ENCODE results near the gene USP12. TPM values are rescaled to one million over a fixed set of nuclear protein-coding genes. Genes with fewer than 3 reads are reported as not detected.

USP12 gene
- total RNA-seq, 1 donor from 2014 or later = 30.5 TPM

DNA sequence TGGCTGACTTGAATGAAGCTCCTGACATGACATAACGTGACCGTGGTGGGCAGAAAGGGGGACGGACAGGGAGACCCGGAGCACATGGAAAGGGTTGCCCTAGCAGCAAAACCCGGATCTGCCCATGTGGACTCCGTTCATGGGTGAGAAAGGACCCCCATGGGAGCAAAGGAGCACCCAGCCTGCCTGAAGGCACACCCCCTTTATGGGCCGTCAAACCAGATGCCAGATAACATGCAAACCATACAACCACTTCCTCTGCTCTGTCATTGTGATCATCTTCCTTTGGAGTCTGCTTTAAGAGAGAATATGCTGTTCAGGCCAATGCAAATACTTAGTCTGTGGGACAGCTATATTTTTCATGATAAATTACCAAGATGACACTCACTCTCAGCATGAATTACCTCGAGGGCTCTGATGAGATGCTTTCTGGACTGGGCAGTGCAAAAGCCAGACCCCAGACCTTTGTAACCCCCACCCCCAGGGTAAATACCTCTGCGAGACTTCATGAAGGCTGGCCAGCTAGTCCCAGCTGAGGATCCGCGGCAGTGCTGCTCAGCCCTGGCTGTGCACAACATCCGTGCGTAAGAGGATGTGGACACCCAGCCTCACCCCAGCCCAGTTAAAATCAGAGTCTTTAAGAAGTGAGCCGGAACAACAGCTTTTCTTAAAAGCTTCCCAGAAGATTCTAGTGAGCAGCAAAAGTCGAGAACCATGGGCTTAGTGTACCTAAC lies 126.6 kb downstream of the USP12 start:
- Histone ChIP-seq H3K36me3 (ENCODE audit: insufficient read depth, low read length) (no peaks in the 10 kb centered on the region), H3K9ac (ENCODE audit: low read length) (no peak overlapping the region), H3K27ac (ENCODE audit: low read depth, low read length) (no peak overlapping the region), H3K4me2 (ENCODE audit: low read length) (no peak overlapping the region), H3K27me3 (ENCODE audit: insufficient read depth, low read length) (no peaks in the 10 kb centered on the region), H4K20me1 (ENCODE audit: insufficient read depth, low read length) (no peaks in the 10 kb centered on the region), H2AFZ (ENCODE audit: low read depth, low read length) (no peak overlapping the region), H3K9me3 (ENCODE audit: insufficient read depth, low read depth, low read length) (no peaks in the 10 kb centered on the region), H3K4me3 (ENCODE audit: insufficient read depth, low read depth, low read length) (no peak overlapping the region), H3K79me2 (ENCODE audit: insufficient read depth, low read length) (no peaks in the 10 kb centered on the region), H3K4me1 (ENCODE audit: insufficient read depth, low read length) (peaks cover 12% of the 10 kb centered on the region)
- Mint-ChIP-seq H3K9me3 (ENCODE audit: unreplicated experiment) (no peaks in the 10 kb centered on the region), H3K36me3 (ENCODE audit: low read depth, unreplicated experiment) (peaks cover 4% of the 10 kb centered on the region), H3K4me3 (ENCODE audit: unreplicated experiment) (peak overlapping the region; percentile 47), H3K27ac (ENCODE audit: unreplicated experiment) (no peak overlapping the region), H3K4me1 (ENCODE audit: low read depth, unreplicated experiment) (peaks cover 13% of the 10 kb centered on the region), H3K27me3 (ENCODE audit: low read depth, unreplicated experiment) (no peaks in the 10 kb centered on the region)
- no peak for FAIRE-seq
- DNase-seq (ENCODE audit: low read depth) = no peak
- TF ChIP-seq, protein P1, sequence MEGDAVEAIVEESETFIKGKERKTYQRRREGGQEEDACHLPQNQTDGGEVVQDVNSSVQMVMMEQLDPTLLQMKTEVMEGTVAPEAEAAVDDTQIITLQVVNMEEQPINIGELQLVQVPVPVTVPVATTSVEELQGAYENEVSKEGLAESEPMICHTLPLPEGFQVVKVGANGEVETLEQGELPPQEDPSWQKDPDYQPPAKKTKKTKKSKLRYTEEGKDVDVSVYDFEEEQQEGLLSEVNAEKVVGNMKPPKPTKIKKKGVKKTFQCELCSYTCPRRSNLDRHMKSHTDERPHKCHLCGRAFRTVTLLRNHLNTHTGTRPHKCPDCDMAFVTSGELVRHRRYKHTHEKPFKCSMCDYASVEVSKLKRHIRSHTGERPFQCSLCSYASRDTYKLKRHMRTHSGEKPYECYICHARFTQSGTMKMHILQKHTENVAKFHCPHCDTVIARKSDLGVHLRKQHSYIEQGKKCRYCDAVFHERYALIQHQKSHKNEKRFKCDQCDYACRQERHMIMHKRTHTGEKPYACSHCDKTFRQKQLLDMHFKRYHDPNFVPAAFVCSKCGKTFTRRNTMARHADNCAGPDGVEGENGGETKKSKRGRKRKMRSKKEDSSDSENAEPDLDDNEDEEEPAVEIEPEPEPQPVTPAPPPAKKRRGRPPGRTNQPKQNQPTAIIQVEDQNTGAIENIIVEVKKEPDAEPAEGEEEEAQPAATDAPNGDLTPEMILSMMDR (IDR thresholded peaks at IDR 0.05; ENCODE audit: insufficient read depth, low read depth, low read length) = no peak
- TF ChIP-seq EZH2 (IDR thresholded peaks at IDR 0.05; ENCODE audit: insufficient read depth, low read length) = no peak

DNA sequence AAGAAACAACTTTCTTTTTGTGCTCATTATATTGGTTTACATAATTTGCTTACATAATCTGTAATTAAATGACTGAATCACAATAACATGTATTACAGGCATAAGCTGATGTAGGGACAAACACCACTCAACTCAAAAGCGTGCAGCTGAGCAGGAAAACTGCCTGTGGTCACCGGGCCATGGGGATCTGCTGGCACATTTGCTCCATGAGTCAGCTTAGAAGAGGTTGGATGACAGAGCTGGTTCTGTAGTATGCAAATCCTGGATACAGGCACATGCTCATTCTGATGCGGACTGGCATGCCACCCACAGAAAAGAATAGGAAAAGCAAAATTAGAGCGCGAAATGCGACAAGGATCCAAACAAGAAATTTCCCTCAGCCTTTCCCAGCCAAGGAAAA lies 128.6 kb downstream of the USP12 start:
- peak overlapping the region; percentile 5 for H3K4me3 Mint-ChIP-seq (ENCODE audit: unreplicated experiment)
- Histone ChIP-seq H3K79me2 (ENCODE audit: insufficient read depth, low read length) (no peaks in the 10 kb centered on the region), H3K9me3 (ENCODE audit: insufficient read depth, low read depth, low read length) (no peaks in the 10 kb centered on the region), H3K4me3 (ENCODE audit: insufficient read depth, low read depth, low read length) (no peak overlapping the region), H3K9ac (ENCODE audit: low read length) (peak overlapping the region; percentile 64), H3K27me3 (ENCODE audit: insufficient read depth, low read length) (no peaks in the 10 kb centered on the region), H2AFZ (ENCODE audit: low read depth, low read length) (no peak overlapping the region), H4K20me1 (ENCODE audit: insufficient read depth, low read length) (no peaks in the 10 kb centered on the region), H3K36me3 (ENCODE audit: insufficient read depth, low read length) (no peaks in the 10 kb centered on the region), H3K27ac (ENCODE audit: low read depth, low read length) (peak overlapping the region; percentile 78), H3K4me2 (ENCODE audit: low read length) (peak overlapping the region; percentile 72), H3K4me1 (ENCODE audit: insufficient read depth, low read length) (peaks cover 18% of the 10 kb centered on the region)
- H3K27ac Mint-ChIP-seq (ENCODE audit: unreplicated experiment) = peak overlapping the region; percentile 87
- no peaks in the 10 kb centered on the region for H3K27me3 Mint-ChIP-seq (ENCODE audit: low read depth, unreplicated experiment)
- no peak for TF ChIP-seq EZH2 (IDR thresholded peaks at IDR 0.05; ENCODE audit: insufficient read depth, low read length)
- TF ChIP-seq, protein P1 (IDR thresholded peaks at IDR 0.05; ENCODE audit: insufficient read depth, low read depth, low read length) = no peak
- DNase-seq (ENCODE audit: low read depth) (peak; percentile 97), FAIRE-seq (peak; percentile 98)
- H3K4me1 Mint-ChIP-seq (ENCODE audit: low read depth, unreplicated experiment) = peaks cover 22% of the 10 kb centered on the region
- no peaks in the 10 kb centered on the region for H3K9me3 Mint-ChIP-seq (ENCODE audit: unreplicated experiment)
- peaks cover 2% of the 10 kb centered on the region for H3K36me3 Mint-ChIP-seq (ENCODE audit: low read depth, unreplicated experiment)

DNA sequence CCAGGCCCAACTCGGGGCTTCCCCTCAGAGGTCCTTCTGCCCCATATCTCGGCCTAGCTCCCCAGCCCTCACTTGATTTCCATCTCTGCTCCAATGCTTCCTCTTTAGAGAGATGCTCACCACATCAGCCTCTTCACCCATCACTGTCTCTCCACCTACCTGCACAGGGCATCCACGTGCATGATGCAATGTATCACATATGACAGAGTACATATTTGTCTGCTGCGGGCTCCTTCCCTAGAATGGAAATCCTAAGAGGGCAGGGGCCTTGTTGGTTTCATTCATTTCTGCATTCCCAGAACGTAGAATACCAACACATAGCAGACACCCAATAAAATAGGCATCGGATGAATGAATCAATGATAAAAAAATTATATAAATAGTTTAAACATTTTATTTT lies 130.3 kb downstream of the USP12 start:
- Mint-ChIP-seq H3K27me3 (ENCODE audit: low read depth, unreplicated experiment) (no peaks in the 10 kb centered on the region), H3K36me3 (ENCODE audit: low read depth, unreplicated experiment) (peaks cover 2% of the 10 kb centered on the region), H3K27ac (ENCODE audit: unreplicated experiment) (peak overlapping the region; percentile 63), H3K4me3 (ENCODE audit: unreplicated experiment) (no peak overlapping the region), H3K9me3 (ENCODE audit: unreplicated experiment) (no peaks in the 10 kb centered on the region), H3K4me1 (ENCODE audit: low read depth, unreplicated experiment) (peaks cover 37% of the 10 kb centered on the region)
- H3K27me3 ChIP-seq (ENCODE audit: insufficient read depth, low read length) = no peaks in the 10 kb centered on the region
- H3K4me1 ChIP-seq (ENCODE audit: insufficient read depth, low read length) = peaks cover 32% of the 10 kb centered on the region
- no peaks in the 10 kb centered on the region for H4K20me1 ChIP-seq (ENCODE audit: insufficient read depth, low read length)
- H3K27ac ChIP-seq (ENCODE audit: low read depth, low read length) = no peak overlapping the region
- H3K4me2 ChIP-seq (ENCODE audit: low read length) = no peak overlapping the region
- DNase-seq (ENCODE audit: low read depth) = no peak
- H2AFZ ChIP-seq (ENCODE audit: low read depth, low read length) = no peak overlapping the region
- H3K79me2 ChIP-seq (ENCODE audit: insufficient read depth, low read length) = no peaks in the 10 kb centered on the region
- no peak for FAIRE-seq
- H3K36me3 ChIP-seq (ENCODE audit: insufficient read depth, low read length) = no peaks in the 10 kb centered on the region
- no peak overlapping the region for H3K9ac ChIP-seq (ENCODE audit: low read length)
- H3K4me3 ChIP-seq (ENCODE audit: insufficient read depth, low read depth, low read length) = no peak overlapping the region
- TF ChIP-seq, protein P1 (IDR thresholded peaks at IDR 0.05; ENCODE audit: insufficient read depth, low read depth, low read length) = no peak
- TF ChIP-seq EZH2 (IDR thresholded peaks at IDR 0.05; ENCODE audit: insufficient read depth, low read length) = no peak
- H3K9me3 ChIP-seq (ENCODE audit: insufficient read depth, low read depth, low read length) = no peaks in the 10 kb centered on the region

All from astrocyte (in vitro differentiated cells and primary cell).